ENCODE data around the gene ABL1.

DNA sequence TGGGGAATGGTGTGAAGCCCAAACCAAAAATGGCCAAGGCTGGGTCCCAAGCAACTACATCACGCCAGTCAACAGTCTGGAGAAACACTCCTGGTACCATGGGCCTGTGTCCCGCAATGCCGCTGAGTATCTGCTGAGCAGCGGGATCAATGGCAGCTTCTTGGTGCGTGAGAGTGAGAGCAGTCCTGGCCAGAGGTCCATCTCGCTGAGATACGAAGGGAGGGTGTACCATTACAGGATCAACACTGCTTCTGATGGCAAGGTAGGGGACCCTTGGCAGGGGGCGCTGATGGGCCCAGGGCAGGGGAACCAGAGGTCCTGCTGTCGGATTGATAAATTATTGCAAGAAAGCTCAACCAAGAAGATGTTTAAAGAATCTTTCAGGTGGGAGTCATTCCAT lies 19.8 kb downstream of the ABL1 start:
- no peak for TF ChIP-seq CTCF (IDR thresholded peaks at IDR 0.05)
- TF ChIP-seq POLR2A (IDR thresholded peaks at IDR 0.05), result no peak
